Measurements from ENCODE around the gene SERPINA5. TPM values are rescaled to one million over a fixed set of nuclear protein-coding genes. Genes with fewer than 3 reads are reported as not detected.
"Not testable (repeated sequence)": the region's sequence is repeated elsewhere in the genome, so short reads cannot be mapped to it uniquely, and the experiment has no call there.

The SERPINA5 gene
- polyA plus RNA-seq, 1 donor, result 5.3 TPM

DNA sequence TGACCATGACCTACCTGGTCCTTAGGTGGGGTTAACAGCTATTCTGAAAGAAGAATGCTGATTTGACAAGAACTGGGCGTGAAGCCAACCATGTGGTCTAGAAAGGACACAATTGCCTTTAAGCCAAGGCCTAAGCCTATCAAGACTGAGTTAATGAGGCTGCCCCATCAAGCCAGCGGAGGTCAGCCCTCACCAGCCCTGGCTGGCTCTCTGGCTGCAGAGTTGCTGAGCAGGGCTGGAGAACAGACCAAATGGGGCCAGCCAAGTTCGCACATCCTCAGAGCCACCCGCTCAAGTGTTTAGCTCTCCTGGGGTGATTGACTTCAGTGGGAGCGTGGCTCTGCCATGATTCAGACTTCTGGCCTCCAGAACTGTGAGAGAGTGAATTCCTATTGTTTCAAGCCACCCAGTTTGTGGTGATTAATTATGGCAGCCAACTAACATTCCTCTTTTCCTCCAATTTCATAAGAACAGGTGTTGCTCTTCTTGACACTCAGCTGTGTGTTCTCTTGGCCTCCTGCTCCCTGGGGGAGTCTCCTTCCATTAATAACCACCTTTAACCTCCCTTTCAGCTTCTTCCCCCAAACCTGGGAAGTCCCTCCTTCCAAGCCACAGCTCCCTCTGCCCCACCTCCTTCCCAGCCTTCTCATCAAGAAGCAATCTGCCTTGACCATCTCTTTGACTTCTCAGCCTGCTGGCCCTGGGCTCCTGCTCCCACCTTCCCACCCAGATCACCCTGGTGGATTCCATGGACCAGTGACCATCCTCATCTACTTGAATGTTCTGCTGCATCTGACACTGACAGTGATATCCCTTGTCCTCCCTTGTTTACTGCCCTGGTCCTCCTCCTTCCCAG lies 5.3 kb upstream of the SERPINA5 start:
- H3K4me1 ChIP-seq (ENCODE audit: control insufficient read depth, insufficient read depth, low read length), result peaks cover 6% of the 10 kb centered on the region
- H3K27ac ChIP-seq (ENCODE audit: low read length), result no peak overlapping the region
- no peaks in the 10 kb centered on the region for H3K36me3 ChIP-seq (ENCODE audit: control insufficient read depth, insufficient read depth, low read length)
- no peaks in the 10 kb centered on the region for H3K9me3 ChIP-seq (ENCODE audit: control insufficient read depth, low read depth, low read length)
- DNase-seq, result no peak
- WGBS (ENCODE audit: insufficient coverage, low lambda C conversion rate), result no CpG with 5 or more reads among the region's 5 CpGs
- H3K27me3 ChIP-seq (ENCODE audit: control insufficient read depth, insufficient read depth, low read length), result no peaks in the 10 kb centered on the region
- H3K4me3 ChIP-seq (ENCODE audit: low read length), result no peak overlapping the region

DNA sequence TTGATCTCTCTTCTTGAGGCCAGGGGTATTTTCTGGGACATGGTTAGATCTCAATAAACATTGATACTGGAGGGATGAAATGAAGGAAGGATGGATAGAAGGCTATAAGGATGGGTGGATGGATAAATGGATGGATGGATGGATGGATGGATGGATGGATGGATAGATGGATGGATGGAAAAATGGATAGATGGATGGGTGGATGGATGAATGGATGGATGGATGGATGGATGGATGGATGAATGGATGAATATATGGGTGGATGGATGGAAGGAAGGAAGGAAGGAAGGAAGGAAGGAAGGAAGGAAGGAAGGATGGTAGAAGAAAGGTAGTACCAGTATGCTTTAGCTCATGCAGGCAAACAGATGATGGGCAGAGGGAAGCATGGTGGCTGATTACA lies 3.8 kb upstream of the SERPINA5 start:
- H3K4me3 ChIP-seq (ENCODE audit: low read length); H3K9me3 ChIP-seq (ENCODE audit: control insufficient read depth, low read depth, low read length); H3K27me3 ChIP-seq (ENCODE audit: control insufficient read depth, insufficient read depth, low read length); H3K27ac ChIP-seq (ENCODE audit: low read length); H3K36me3 ChIP-seq (ENCODE audit: control insufficient read depth, insufficient read depth, low read length); DNase-seq: not testable (repeated sequence)
- peaks cover 21% of the 10 kb centered on the region for H3K4me1 ChIP-seq (ENCODE audit: control insufficient read depth, insufficient read depth, low read length)

DNA sequence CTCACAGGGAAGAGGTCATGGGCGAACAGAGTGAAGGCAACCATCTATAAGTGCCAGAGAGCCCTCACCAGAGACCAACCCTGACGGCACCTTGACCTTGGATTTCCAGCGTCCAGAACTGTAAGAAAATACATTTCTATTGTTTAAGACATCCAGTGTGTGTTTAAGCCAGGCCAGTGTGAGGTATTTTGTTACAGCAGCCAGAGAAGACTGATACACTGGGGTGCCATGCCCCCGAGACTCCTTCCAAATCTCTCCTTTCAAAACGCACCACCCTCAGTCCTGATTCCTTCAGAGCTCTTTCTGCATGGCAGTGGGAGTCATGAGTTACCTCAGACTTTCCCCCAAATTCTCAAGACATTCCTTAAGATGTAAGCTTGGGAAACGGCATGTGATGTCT lies 2.5 kb upstream of the SERPINA5 start:
- H3K27me3 ChIP-seq (ENCODE audit: control insufficient read depth, insufficient read depth, low read length), result no peaks in the 10 kb centered on the region
- H3K36me3 ChIP-seq (ENCODE audit: control insufficient read depth, insufficient read depth, low read length), result no peaks in the 10 kb centered on the region
- DNase-seq, result no peak
- no peaks in the 10 kb centered on the region for H3K9me3 ChIP-seq (ENCODE audit: control insufficient read depth, low read depth, low read length)
- no peak overlapping the region for H3K27ac ChIP-seq (ENCODE audit: low read length)
- WGBS (ENCODE audit: insufficient coverage, low lambda C conversion rate), result no CpG with 5 or more reads among the region's 6 CpGs
- H3K4me3 ChIP-seq (ENCODE audit: low read length), result no peak overlapping the region
- peaks cover 21% of the 10 kb centered on the region for H3K4me1 ChIP-seq (ENCODE audit: control insufficient read depth, insufficient read depth, low read length)

DNA sequence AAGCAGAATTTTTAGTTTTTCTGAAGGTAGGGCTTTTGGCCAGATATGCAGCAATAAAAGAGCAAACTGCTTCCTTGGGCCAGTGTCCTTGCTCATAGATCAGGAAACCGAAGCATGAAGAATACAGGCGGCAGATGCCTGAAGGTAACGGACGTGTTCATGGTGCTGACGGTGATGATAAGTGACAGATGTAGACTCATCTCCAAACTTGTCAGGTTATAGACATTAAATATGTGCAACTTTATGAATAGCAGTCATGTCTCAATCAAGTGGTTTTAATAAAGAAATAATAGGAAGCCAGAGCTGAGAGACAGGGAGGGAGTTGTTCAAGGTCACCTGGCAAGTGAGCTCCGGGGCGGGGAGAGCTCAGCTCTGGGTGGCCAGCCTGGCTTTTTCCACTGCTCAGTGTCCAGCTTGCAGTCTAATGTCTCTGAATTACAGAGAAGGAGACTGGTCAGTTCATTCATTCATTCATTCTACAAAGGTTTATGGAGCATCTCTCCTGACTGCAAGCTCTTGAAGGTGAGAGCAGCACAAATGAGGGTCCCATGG lies 1.0 kb downstream of the SERPINA5 start:
- Histone ChIP-seq H3K27ac (ENCODE audit: low read length) (peak overlapping the region; percentile 35), H3K9me3 (ENCODE audit: control insufficient read depth, low read depth, low read length) (no peaks in the 10 kb centered on the region), H3K4me1 (ENCODE audit: control insufficient read depth, insufficient read depth, low read length) (peaks cover 20% of the 10 kb centered on the region), H3K27me3 (ENCODE audit: control insufficient read depth, insufficient read depth, low read length) (no peaks in the 10 kb centered on the region), H3K4me3 (ENCODE audit: low read length) (no peak overlapping the region), H3K36me3 (ENCODE audit: control insufficient read depth, insufficient read depth, low read length) (no peaks in the 10 kb centered on the region)
- DNase-seq, result no peak
- no CpG with 5 or more reads among the region's 7 CpGs for WGBS (ENCODE audit: insufficient coverage, low lambda C conversion rate)

DNA sequence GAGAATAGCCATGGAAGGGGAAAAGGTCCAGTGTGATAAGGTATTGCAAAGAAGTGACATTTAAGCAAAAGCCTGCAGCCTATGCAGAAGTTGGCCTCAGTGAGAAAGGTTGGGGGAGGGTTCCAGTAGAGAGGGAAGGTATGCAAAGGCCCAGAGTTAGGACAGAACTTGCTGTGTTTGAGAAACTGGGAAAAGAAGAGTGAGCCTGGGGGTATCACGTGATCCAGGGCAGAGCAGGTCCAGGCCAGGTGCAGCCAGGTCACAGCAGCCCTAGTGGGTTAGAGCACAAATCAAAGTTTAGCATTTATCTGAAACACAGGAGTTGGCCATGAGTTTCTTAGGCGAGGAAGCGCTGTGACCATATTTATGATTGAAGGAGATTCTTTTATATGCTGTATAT lies 1.6 kb downstream of the SERPINA5 start:
- no peaks in the 10 kb centered on the region for H3K36me3 ChIP-seq (ENCODE audit: control insufficient read depth, insufficient read depth, low read length)
- no peak overlapping the region for H3K4me3 ChIP-seq (ENCODE audit: low read length)
- H3K4me1 ChIP-seq (ENCODE audit: control insufficient read depth, insufficient read depth, low read length), result peaks cover 20% of the 10 kb centered on the region
- no CpG with 5 or more reads among the region's 3 CpGs for WGBS (ENCODE audit: insufficient coverage, low lambda C conversion rate)
- no peaks in the 10 kb centered on the region for H3K27me3 ChIP-seq (ENCODE audit: control insufficient read depth, insufficient read depth, low read length)
- DNase-seq, result peak in 1 of 2 donors; percentile 43
- peak overlapping the region; percentile 35 for H3K27ac ChIP-seq (ENCODE audit: low read length)
- H3K9me3 ChIP-seq (ENCODE audit: control insufficient read depth, low read depth, low read length), result no peaks in the 10 kb centered on the region

DNA sequence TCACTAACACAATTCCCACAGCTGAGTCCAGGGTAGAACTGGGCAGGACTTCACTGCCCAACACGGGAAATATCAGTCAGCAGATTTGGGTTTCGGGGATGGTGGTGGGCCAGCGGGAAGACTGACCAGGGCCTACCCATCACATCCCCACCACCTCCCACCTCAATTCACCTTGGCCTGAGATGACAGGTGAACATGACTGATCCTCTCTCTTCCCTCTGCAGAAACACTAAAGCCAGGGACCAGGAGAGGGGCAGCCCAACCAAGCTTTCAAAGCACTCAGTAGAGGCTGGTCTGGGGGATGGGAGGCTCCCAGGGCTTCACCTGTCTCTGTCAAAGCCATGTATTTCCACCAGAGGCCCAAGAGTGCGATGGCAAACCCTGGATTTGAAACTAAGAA lies 2.3 kb downstream of the SERPINA5 start:
- WGBS (ENCODE audit: insufficient coverage, low lambda C conversion rate), result no CpG with 5 or more reads among the region's 4 CpGs

DNA sequence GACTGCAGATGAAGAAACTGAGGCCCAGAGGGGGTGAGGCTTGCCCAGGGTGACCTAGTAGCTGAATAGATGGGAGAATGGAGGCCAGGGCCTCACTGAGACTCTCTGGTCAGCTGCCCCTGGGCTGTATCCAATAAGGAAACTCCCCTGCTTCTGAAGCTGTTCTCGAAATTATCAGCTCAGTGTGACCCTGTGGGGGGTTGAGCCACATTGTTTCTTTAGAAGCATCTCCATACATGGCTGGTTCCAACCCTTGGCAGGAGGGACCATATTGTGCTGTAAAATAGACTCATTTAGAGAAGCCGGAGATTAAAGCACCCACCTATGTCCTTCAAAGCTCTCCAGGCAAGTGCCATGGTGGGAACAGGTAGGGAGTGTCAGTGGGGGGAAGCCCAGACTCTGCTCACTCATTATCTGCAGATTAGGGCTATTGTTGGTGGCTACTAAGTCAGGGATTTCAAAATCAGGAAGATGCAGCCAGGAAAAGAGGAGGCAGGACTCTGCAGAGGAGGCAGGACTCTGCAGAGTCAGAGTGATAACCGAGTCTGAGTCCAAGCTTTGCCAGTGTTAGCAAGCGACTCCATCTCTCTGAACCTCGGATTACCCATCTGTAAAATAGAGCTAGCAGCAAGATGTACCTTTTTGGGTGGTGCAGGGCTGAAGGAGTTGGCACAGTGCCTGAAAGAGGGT lies 3.5 kb downstream of the SERPINA5 start:
- DNase-seq, result no peak
- WGBS (ENCODE audit: insufficient coverage, low lambda C conversion rate), result no CpG with 5 or more reads among the region's 5 CpGs

More for the DNA sequence above, 2.3 kb downstream of the SERPINA5 start:
- Histone ChIP-seq H3K27me3 (ENCODE audit: control insufficient read depth, insufficient read depth, low read length) (no peaks in the 10 kb centered on the region), H3K4me3 (ENCODE audit: low read length) (no peak overlapping the region), H3K27ac (ENCODE audit: low read length) (no peak overlapping the region), H3K4me1 (ENCODE audit: control insufficient read depth, insufficient read depth, low read length) (peaks cover 20% of the 10 kb centered on the region), H3K36me3 (ENCODE audit: control insufficient read depth, insufficient read depth, low read length) (no peaks in the 10 kb centered on the region), H3K9me3 (ENCODE audit: control insufficient read depth, low read depth, low read length) (no peaks in the 10 kb centered on the region)
- no peak for DNase-seq

DNA sequence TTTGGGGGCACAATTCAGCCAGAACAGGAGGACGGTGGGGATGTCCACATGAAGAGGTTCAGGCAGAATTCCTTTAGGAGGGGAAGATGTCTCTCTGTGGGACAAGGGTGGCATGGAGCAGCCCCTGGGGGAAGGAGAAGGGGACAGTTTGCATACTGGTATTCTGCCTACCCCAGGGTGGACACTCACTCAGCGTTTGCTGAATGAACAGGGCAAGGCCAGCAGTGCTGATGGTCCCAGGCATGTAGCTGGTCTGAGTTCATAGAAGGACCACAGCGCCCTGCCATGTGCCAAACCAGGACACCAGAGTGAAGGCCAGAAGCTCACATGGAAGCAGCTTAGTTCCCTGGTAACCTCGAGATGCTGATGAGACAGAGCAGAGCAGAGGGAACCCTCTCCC lies 5.4 kb downstream of the SERPINA5 start:
- Histone ChIP-seq H3K27me3 (ENCODE audit: control insufficient read depth, insufficient read depth, low read length) (no peaks in the 10 kb centered on the region), H3K36me3 (ENCODE audit: control insufficient read depth, insufficient read depth, low read length) (no peaks in the 10 kb centered on the region), H3K27ac (ENCODE audit: low read length) (no peak overlapping the region), H3K9me3 (ENCODE audit: control insufficient read depth, low read depth, low read length) (no peaks in the 10 kb centered on the region), H3K4me3 (ENCODE audit: low read length) (no peak overlapping the region), H3K4me1 (ENCODE audit: control insufficient read depth, insufficient read depth, low read length) (peaks cover 13% of the 10 kb centered on the region)
- no CpG with 5 or more reads among the region's 4 CpGs for WGBS (ENCODE audit: insufficient coverage, low lambda C conversion rate)
- DNase-seq, result no peak

More for the DNA sequence above, 3.5 kb downstream of the SERPINA5 start:
- H3K4me3 ChIP-seq (ENCODE audit: low read length), result no peak overlapping the region
- H3K27ac ChIP-seq (ENCODE audit: low read length), result no peak overlapping the region
- H3K27me3 ChIP-seq (ENCODE audit: control insufficient read depth, insufficient read depth, low read length), result no peaks in the 10 kb centered on the region
- no peaks in the 10 kb centered on the region for H3K9me3 ChIP-seq (ENCODE audit: control insufficient read depth, low read depth, low read length)
- H3K4me1 ChIP-seq (ENCODE audit: control insufficient read depth, insufficient read depth, low read length), result peaks cover 20% of the 10 kb centered on the region
- H3K36me3 ChIP-seq (ENCODE audit: control insufficient read depth, insufficient read depth, low read length), result no peaks in the 10 kb centered on the region

DNA sequence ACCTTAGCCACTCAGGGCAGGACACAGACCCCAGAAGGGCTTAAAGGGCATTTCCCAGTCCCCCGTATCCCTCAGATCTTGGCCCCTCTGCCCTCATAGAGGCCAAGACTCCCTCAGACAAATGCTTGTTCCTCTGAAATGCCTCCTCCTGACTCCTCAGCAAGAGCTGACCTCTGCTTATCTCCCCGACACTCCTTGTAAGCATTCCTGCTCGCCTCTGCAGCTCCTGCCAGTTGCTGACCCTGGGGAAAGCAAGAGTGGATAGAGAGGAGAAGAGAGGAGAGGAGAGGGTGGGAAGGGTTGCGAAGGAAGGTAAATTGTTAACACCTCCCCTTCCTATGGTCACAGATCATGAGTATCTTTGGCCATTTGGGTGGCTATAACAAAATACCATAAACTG lies 7.1 kb downstream of the SERPINA5 start:
- no peaks in the 10 kb centered on the region for H3K9me3 ChIP-seq (ENCODE audit: control insufficient read depth, low read depth, low read length)
- H3K36me3 ChIP-seq (ENCODE audit: control insufficient read depth, insufficient read depth, low read length), result no peaks in the 10 kb centered on the region
- no peak overlapping the region for H3K4me3 ChIP-seq (ENCODE audit: low read length)
- no peak overlapping the region for H3K27ac ChIP-seq (ENCODE audit: low read length)
- peaks cover 4% of the 10 kb centered on the region for H3K4me1 ChIP-seq (ENCODE audit: control insufficient read depth, insufficient read depth, low read length)
- DNase-seq, result peak; percentile 47 to 48
- WGBS (ENCODE audit: insufficient coverage, low lambda C conversion rate), result 60% methylated on average over 1 of the region's 4 CpGs
- H3K27me3 ChIP-seq (ENCODE audit: control insufficient read depth, insufficient read depth, low read length), result no peaks in the 10 kb centered on the region

DNA sequence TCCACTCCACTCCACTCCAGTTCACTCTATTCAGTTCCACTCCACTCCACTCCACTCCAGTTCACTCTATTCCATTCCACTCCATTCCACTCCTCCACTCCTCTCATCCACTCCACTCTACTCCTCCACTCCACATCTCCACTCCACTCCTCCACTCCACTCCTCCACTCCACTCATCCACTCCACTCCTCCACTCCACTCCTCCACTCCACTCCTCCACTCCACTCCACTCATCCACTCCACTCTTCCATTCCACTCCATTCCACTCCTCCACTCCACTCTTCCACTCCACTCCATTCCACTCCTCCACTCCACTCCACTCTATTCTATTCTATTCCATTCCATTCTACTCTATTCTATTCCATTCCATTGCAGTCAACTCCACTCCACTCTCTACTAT lies 9.8 kb downstream of the SERPINA5 start:
- Histone ChIP-seq H3K27me3 (ENCODE audit: control insufficient read depth, insufficient read depth, low read length) (no peaks in the 10 kb centered on the region), H3K9me3 (ENCODE audit: control insufficient read depth, low read depth, low read length) (no peaks in the 10 kb centered on the region)

More for the DNA sequence above, 9.8 kb downstream of the SERPINA5 start:
- H3K4me3 ChIP-seq (ENCODE audit: low read length), result no peak overlapping the region
- no peak overlapping the region for H3K27ac ChIP-seq (ENCODE audit: low read length)
- peaks cover 21% of the 10 kb centered on the region for H3K4me1 ChIP-seq (ENCODE audit: control insufficient read depth, insufficient read depth, low read length)
- DNase-seq, result no peak
- no peaks in the 10 kb centered on the region for H3K36me3 ChIP-seq (ENCODE audit: control insufficient read depth, insufficient read depth, low read length)
